CD4-positive, alpha-beta T cell treated with Interleukin-12 subunit alpha and Interleukin-12 subunit beta, for 1 hour (primary cell): ENCODE measurements around the gene FRY.

ENCODE experiments used
- DNase-seq: peaks from one replicate; pipeline ENCODE4 v3.0.0-alpha.2; 2020

The FRY gene

GRCh38 chr13:32087955-32088747 lies 56.6 kb downstream of the FRY start:
- DNase-seq: no peak

- no peak for DNase-seq
These were observed 60.9 kb downstream of the FRY start for GRCh38 chr13:32092496-32092895.

- DNase-seq: no peak
These were observed 61.4 kb downstream of the FRY start for GRCh38 chr13:32093006-32093405.

- DNase-seq: no peak
These were observed 66.7 kb downstream of the FRY start for GRCh38 chr13:32098272-32098671.

GRCh38 chr13:32105653-32106313 lies 74.2 kb downstream of the FRY start:
- DNase-seq: no peak

- no peak for DNase-seq
These were observed 75.9 kb downstream of the FRY start for GRCh38 chr13:32107474-32107873.

GRCh38 chr13:32107973-32108372 lies 76.4 kb downstream of the FRY start:
- DNase-seq: no peak

GRCh38 chr13:32113532-32113931 lies 82.0 kb downstream of the FRY start:
- DNase-seq: no peak

GRCh38 chr13:32114284-32114950 lies 82.8 kb downstream of the FRY start:
- no peak for DNase-seq

GRCh38 chr13:32115066-32115465 lies 83.5 kb downstream of the FRY start:
- DNase-seq: no peak

- DNase-seq: no peak
These were observed 84.6 kb downstream of the FRY start for GRCh38 chr13:32116210-32116609.

- DNase-seq: no peak
These were observed 85.4 kb downstream of the FRY start for GRCh38 chr13:32117001-32117400.

- no peak for DNase-seq
These were observed 86.1 kb downstream of the FRY start for GRCh38 chr13:32117701-32118100.

- no peak for DNase-seq
These were observed 89.7 kb downstream of the FRY start for GRCh38 chr13:32121316-32121715.

GRCh38 chr13:32124743-32125142 lies 93.2 kb downstream of the FRY start:
- no peak for DNase-seq

- no peak for DNase-seq
These were observed 93.7 kb downstream of the FRY start for GRCh38 chr13:32125221-32125689.

- no peak for DNase-seq
These were observed 94.2 kb downstream of the FRY start for GRCh38 chr13:32125751-32126150.

- DNase-seq: no peak
These were observed 94.7 kb downstream of the FRY start for GRCh38 chr13:32126278-32126677.

- no peak for DNase-seq
These were observed 95.2 kb downstream of the FRY start for GRCh38 chr13:32126756-32127155.

- DNase-seq: no peak
These were observed 96.1 kb downstream of the FRY start for GRCh38 chr13:32127691-32128090.

- no peak for DNase-seq
These were observed 102.9 kb downstream of the FRY start for GRCh38 chr13:32134241-32135055.

- no peak for DNase-seq
These were observed 103.4 kb downstream of the FRY start for GRCh38 chr13:32135056-32135390.

- no peak for DNase-seq
These were observed 104.1 kb downstream of the FRY start for GRCh38 chr13:32135655-32136054.
